Measurements from ENCODE around the gene LCA5. TPM values are rescaled to one million over a fixed set of nuclear protein-coding genes. Genes with fewer than 3 reads are reported as not detected.

LCA5 gene
- total and polyA plus RNA-seq, 2 donors (not counting 3 experiments of a cell fraction or from before 2014, with no cell fraction given): 0.57 to 4.2 TPM

GRCh38 chr6:79495246-79495645, 42.0 kb downstream of the LCA5 start:
- no peak overlapping the region for H3K4me2 ChIP-seq (ENCODE audit: insufficient read depth, low read length)
- no peaks in the 10 kb centered on the region for H3K4me1 ChIP-seq (ENCODE audit: control insufficient read depth, extremely low read depth, insufficient read depth, low read length)
- no TSS peak for BruUV-seq (replicated peaks)
- no peak overlapping the region for H3K4me3 ChIP-seq (replicated peaks in 1 of 3; ENCODE audit: insufficient read depth in 1 of 3, low read depth in 1 of 3, low read length in 3 of 3)
- ChIA-PET CTCF (no interaction called here), POLR2A (no interaction called here)
- dilution Hi-C loops (cut with MboI; ENCODE audit: extremely low pct_ligation_motif_present, low sequenced_read_pairs): no loop called here
- no peaks in the 10 kb centered on the region for H4K20me1 ChIP-seq (replicated peaks; ENCODE audit: control insufficient read depth, extremely low read depth, insufficient read depth, low read length)
- H3K9me1 ChIP-seq (replicated peaks; ENCODE audit: control insufficient read depth, extremely low read depth, insufficient read depth, low read length): no peaks in the 10 kb centered on the region
- no peaks in the 10 kb centered on the region for H3K79me2 ChIP-seq (ENCODE audit: control insufficient read depth, insufficient read depth, low read length)
- no peak overlapping the region for H3K27ac ChIP-seq (ENCODE audit: insufficient read depth, low read depth, low read length)
- no peaks in the 10 kb centered on the region for H3K27me3 ChIP-seq (ENCODE audit: control insufficient read depth in 2 of 2, insufficient read depth in 2 of 2, low read length in 2 of 2)
- no peak overlapping the region for H2AFZ ChIP-seq (ENCODE audit: low read depth, low read length)
- H3K9ac ChIP-seq (replicated peaks; ENCODE audit: extremely low read depth, insufficient read depth, low read length): no peak overlapping the region
- intact Hi-C loops (cut with micrococcal nuclease): no loop called here
- FAIRE-seq: no peak
- DNase-seq (ENCODE audit: low read depth, low spot score): no peak
- TF ChIP-seq EZH2 (IDR thresholded peaks at IDR 0.05; ENCODE audit: borderline replicate concordance, low read depth, low read length, severe bottlenecking) (no peak), CTCF (IDR thresholded peaks at IDR 0.05; ENCODE audit: extremely low read depth in 1 of 2, insufficient read depth in 1 of 2, low read depth in 1 of 2, low read length in 2 of 2) (no peak), MAX (IDR thresholded peaks at IDR 0.05; ENCODE audit: insufficient read depth, insufficient read length) (no peak), FOS (IDR thresholded peaks at IDR 0.05; ENCODE audit: borderline replicate concordance, insufficient read depth, low read length) (no peak), POLR2AphosphoS5 (IDR thresholded peaks at IDR 0.05; ENCODE audit: insufficient read depth, low read depth, low read length) (no peak), MYC (IDR thresholded peaks at IDR 0.05; ENCODE audit: low read depth, low read length) (no peak), JUN (IDR thresholded peaks at IDR 0.05; ENCODE audit: borderline replicate concordance, insufficient read depth, insufficient read length, low read depth) (no peak), POLR2A (IDR thresholded peaks at IDR 0.05; ENCODE audit: low read depth, low read length) (no peak), GATA2 (IDR thresholded peaks at IDR 0.05; ENCODE audit: insufficient read depth, insufficient read length, low read depth, low read length) (no peak)
- no peaks in the 10 kb centered on the region for H3K36me3 ChIP-seq (ENCODE audit: control insufficient read depth in 2 of 2, extremely low read depth in 1 of 2, insufficient read depth in 2 of 2, low read length in 2 of 2)
- H3K9me3 ChIP-seq (replicated peaks; ENCODE audit: control insufficient read depth, insufficient read depth, low read length): no peaks in the 10 kb centered on the region

Measured in endothelial cell of umbilical vein (primary cell).